SIG-M5 treated with dmso at 0.1 percent for 504 hours (cell line): Measurements from ENCODE around the gene VPS26B.
A peak's percentile ranks its signal among the peaks of the same experiment; 100 is the strongest.
"Not testable (repeated sequence)": the region's sequence is repeated elsewhere in the genome, so short reads cannot be mapped to it uniquely, and the experiment has no call there.

ENCODE experiments used
- DNase-seq: peaks from one replicate; lab custom pipeline; 2025; ENCODE audit not compliant: unreplicated experiment; lab: John Stamatoyannopoulos, UW

The VPS26B gene

DNA sequence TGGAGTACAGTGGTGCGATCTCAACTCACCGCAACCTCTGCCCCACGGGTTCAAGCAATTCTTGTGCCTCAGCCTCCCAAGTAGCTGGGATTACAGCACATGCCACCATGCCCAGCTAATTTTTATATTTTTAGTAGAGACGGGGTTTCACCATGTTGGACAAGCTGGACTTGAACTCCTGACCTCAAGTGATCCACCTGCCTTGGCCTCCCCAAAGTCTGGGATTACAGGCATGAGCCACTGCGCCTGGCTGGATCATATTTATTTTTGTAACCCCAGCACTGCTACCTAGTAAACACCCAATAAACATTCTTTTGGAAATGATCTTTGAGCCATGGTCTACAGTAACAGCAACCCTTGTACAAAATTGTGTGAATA lies 30.7 kb downstream of the VPS26B start:
- not testable (repeated sequence) for DNase-seq

DNA sequence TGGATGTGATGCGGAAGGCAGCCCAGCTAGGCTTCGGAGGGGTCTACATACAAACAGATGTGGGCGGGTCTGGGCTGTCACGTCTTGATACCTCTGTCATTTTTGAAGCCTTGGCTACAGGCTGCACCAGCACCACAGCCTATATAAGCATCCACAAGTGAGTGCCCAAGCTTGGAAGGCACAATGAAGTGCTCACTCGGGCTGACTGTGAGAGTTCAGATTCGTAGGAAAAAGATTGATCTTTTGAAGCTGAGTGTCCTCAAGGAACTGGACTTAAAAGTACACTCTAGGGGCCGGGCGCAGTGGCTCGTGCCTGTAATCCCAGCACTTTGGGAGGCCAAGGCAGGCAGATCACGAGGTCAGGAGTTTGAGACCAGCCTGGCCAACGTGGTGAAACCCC lies 32.6 kb downstream of the VPS26B start:
- DNase-seq, result no peak

DNA sequence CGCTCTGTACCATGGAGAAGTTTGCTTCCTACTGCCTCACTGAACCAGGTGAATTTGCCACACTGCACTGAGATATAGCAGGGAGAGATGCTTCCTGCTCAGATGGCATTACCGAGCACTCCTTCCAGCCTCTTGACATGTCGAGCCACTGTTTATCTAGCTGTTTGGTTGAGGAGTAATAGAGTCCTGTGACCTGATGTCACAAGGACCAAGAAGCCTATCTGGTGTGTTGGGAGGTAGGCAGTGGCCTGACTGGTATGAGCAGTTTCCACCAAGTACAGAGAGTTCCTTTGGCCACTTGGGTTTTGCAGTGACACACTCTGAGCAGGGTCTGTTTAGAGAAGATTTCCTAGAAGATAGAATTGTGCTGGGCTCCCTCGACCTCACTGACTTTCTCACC lies 34.1 kb downstream of the VPS26B start:
- no peak for DNase-seq

DNA sequence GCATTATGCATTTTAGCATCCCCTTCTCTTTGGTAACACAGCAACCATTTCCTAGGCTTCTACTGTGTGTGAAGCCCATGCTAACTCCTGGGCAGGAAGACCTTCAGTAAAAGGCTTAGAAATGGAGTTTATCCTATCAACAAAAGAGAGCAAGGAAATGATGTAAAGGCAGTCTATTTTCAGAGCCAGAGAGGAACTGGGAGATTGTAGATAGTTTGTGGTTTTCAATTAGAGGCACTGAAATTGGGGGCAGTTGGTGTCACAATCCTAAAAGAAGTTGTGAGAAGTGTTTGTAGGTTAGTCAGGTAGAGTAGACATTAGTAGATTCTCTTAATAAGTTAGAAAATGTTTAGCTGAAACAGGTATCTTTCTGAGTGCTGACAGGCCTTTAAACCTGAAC lies 36.0 kb downstream of the VPS26B start:
- DNase-seq, result peak; percentile 69

DNA sequence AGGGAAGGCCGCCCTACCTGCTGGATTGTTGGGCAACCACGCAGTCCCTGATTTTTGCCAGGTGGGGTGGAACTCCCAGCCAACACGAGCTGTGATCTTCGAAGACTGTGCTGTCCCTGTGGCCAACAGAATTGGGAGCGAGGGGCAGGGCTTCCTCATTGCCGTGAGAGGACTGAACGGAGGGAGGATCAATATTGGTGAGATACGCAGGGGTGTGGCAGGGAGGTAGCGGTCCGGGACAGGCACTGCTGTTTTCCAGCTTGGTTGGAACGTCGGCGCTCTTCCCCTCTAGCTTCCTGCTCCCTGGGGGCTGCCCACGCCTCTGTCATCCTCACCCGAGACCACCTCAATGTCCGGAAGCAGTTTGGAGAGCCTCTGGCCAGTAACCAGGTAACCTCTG lies 36.5 kb downstream of the VPS26B start:
- no peak for DNase-seq

DNA sequence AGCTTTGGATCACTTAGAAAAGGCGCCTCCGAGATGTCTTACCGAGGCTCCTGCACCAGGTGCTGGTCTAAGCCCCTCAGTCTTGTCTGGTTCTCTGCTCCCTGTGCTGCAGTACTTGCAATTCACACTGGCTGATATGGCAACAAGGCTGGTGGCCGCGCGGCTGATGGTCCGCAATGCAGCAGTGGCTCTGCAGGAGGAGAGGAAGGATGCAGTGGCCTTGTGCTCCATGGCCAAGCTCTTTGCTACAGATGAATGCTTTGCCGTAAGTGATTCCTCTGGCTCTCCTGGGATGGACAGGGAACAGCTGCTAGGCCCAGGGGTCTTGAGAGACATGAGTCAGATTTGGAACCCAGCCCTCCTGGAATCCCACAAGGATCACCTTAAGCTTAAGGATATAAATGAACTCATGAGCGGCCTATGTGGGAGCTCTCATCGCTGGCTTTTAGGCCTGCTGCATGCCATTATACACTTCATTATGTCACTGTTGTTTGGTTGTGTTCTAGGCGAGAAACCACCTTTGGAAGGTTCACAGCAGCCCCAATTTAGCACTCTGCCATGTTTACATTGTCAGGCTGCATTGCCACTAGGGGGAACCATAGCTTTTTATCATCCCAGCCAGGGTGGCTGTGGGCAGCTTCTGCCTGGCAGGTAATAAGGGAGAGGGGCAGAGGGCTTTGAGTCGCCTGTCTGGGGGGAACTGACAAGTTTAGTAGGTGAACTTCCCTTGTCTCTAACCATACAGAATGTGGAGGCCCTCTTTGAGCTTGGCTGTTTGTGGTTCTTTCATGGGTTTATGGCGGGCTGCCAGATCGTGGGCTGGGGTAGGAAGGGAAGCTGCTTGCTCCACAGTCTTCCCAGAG lies 37.4 kb downstream of the VPS26B start:
- peak; percentile 6 for DNase-seq

DNA sequence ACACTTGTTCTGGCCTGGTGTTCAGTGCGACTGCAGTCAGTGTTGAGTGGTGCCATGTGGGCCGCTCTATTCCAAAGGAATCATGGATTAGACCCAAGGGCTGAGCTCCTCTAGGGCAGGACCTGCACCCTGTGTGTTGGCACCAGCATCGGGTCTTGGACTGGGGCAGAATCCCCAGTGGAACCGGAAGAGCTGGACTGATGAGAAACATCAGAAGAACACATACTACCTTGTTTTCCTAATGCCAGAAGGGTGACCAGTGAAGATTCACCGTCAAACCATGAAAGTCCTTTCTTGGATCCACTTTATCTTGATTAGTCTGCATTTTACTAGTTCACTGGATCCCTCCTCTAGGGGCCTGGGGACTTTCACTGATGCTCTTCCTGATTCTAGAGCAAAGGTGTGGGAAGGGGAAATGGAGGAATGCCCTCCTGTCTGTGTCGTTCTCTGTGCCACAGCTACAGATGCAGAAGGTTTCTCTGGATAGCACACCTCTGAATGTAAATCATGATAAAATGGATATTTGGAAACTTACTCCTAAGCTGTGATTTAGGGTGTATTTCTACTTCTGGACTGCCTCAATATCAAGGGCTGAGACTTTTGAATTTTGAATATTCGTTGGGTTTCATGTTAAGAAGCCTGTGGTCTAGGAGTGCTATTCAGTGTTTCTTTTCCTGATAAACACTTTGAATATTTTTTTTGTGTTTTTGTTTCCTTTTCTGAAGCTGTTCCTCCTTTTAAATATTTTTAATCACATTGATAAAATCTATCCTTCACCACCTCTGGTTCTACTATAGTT lies 40.7 kb downstream of the VPS26B start:
- DNase-seq, result no peak

DNA sequence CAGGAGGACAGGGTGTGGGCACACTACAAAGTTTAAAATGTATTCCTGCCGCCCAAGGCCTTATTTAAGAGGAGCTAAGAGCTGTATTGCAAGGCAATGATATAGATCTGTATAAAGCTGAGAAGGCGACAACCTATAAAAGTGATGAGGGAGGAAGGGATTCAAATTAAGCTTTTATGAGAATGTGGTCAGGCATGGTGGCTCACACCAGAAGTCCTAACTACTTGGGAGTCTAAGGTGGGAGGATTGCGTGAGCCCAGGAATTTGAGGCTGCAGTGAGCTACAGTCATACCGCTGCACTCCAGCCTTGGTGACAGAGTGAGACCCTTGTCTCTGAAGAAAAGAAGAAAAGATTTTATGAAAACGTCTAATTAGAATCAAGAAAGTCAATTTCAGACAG lies 42.0 kb downstream of the VPS26B start:
- DNase-seq, result no peak

DNA sequence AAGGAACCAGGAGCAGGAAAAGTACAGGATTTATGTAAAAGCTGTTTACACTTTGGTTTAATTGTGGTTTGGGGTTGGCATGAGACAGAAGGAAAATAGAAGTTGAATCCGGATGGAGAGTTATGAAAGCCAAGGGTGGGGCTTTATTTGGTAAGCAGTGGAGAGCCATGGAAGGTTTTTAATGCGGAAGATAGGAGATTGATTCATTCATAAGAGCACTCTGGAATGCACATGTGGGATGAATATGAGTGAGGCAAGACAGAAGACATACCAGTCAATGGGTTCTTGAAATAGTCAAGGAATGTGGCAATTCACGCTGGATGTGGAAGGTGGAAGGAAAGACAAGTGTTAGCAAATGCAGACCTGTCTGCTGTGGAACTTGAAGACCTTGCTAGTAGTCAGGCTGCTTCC lies 42.4 kb downstream of the VPS26B start:
- peak; percentile 15 for DNase-seq

DNA sequence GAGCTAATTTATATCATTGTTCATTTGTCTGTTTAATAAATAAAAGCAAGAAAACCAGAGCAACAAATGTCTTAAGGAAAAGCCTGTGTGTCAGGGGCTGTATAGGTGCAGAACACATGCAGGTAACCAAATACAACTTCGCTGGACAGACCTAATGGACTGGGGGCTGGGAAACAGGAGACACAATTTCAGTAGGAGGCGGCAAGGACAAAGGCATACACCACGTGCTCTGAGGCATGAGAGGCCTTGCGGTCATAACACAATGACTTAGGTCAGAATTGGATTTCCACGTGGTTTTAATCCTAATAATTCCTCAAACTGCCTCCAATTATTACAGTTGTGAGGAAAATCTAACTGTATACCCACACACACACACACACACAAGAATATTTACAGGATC lies 43.0 kb downstream of the VPS26B start:
- DNase-seq, result no peak

DNA sequence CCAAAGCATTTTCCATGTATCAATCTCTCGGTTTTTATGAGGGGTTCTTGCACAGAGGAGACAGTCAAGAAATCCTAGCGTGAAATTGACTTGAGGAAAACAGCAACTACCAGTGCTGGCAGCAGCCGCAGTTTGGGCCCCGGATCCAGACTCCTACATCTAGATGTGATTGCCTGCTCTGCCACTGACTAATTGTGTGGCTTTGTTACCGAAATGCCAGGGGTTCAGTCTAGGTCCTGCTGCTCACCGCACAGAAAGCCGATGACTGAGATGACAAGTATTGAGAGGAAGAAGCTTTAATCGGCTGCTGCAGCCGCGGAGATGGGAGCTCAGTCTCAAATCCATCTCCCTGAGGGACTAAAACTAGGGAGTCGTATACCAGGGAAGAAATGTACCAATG lies 43.5 kb downstream of the VPS26B start:
- no peak for DNase-seq

DNA sequence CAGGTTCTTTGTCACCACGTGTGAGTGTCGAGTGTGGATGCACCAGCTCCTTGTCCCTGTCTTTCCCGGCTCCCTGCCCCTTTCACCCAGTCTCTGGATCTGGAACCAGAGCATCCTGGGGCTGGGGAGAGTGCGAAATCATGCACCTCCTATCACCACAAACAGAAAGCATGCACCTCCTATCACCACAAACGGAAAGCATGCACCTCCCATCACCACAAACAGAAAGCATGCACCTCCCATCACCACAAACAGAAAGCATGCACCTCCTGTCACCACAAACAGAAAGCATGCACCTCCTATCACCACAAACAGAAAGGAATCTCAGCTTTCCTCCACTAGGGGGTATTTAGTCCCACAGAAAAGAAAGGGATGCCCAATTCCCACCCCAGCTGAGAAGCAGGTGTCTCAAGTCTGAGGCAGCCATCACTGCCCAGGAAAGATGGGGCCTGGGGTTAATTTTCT lies 45.8 kb downstream of the VPS26B start:
- DNase-seq, result no peak

DNA sequence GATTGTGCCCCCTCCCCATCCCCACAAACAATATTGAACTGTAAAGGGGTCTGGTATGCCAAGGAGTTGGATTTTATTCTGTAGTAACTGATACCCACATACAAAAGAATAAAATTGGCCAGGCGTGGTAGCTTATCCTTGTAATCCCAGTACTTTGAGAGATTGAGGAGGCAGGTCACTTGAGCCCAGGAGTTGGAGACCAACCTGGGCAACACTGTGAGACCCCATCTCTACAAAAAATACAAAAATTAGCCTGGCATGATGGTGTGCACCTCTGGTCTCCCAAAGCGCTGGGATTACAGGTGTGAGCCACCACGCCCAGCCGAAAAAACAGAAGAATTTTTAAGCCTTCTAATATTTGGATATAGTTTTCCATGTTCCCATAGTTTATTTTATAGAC lies 47.5 kb downstream of the VPS26B start:
- DNase-seq, result no peak

DNA sequence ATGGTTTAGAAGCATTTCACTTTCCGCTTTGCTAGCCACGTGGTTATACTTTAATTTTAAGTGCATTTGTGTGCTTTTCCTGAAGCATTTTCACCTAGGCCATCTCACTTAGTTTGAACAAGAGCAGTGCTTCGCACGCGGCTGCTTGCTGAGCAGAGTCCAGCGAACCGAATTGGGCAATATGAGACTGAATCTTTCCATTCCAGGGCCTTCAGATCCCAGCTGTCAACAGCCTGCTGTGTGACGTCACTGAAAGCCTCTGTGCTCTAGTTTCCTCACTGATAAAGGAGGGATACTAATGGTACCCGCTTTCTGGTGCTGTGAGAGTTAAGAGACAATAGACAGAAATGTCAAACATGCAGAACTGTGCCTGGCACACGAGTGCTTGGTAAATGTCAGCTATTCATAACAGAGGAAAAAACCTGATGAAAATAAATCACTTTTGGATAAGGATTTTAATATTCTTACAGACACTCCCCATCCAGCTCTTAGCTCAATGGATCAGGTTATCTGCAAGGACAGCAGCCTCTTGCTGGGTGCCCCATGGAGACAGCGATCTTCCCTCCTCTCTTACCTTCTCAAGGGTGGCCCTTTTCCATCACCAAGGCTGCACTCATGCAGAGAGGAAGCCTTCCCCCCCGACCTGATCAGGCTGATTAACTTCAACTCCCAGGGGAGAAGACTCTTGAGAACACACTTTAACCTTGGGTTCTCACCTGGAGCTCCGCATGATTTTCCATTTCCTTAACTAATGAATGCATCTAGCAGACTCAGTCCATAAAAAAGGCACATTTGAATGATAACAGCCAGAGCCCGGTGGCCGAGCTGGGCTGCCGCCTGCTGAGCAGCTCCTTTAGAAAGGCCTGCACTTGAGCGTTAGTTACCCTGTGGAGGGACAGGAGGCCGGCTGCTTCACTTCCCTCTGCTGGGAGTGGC lies 48.2 kb downstream of the VPS26B start:
- no peak for DNase-seq

DNA sequence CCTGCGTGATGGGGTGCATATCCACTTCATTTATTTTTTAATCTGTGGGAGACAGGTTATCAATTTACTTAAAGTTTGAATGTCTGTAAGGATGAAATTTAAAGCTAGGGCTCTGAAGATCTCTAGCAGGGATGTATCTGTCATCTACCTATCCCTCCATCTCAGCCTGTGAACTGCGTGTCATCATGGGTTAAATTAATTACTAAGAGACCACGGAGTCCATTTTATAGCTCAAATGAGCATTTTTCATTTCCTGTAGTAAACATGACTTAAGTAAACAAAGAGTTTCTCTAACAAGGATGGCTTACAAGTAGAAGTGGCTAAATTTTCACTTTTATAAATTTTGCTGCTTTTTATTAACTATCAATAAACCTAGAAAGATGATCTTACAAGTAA lies 48.8 kb downstream of the VPS26B start:
- DNase-seq, result no peak

DNA sequence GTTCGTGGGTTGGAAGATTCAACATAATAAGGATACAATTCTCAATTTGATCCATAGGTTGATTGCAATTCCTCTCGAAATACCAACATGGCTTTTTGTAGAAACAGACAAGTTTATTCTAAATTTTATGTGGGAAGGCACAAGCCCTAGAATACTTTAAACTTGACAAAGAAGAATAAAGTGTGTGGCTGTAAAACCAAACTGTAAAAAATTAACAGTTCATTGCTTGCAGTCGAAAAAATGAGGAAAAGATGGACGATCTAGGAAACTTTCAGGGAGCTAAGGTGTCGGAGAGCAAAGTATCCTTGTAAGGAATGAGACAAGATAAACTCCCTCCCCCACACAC lies 50.7 kb downstream of the VPS26B start:
- DNase-seq, result no peak

DNA sequence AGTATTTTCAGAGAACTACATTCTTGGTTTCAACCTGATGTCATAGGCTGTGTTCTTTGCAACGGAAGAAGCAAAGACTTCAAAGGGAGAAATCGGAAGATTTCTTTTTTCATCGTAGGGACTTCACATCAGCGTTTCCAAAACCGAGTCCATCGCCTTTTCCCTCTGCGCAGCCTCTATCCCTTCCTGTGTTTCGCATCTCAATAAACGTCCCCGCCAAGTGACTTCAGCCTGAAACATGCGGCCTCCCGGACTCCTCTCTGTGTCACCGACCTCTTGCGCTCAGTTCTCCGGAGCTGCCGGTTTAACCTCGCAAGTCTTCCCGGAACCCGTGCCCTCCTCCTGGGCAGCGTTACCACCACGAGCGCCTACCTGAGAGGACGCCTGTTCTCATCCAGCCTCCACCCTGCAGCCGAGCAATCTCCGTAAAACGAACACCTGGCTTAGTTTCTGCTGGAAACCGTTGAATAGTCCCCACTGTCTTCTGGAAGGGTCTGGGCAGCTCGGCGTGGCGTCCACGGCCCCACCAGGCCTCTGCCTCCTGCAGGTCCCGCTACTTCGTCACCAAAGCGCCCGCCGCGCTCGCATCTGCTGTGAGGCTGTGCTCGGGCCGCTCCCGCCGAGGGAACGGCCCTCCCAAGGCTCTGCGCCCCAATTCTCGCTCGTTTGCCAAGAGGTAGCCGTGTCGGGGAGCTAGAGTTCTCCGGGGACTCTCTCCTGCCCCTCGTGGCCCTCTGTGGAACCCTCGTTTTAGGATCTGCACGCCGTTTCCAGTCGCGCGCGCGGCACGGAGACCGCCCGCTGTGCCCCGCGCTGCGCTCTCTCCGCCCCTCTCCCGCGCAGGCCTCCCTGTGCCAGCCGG lies 51.3 kb downstream of the VPS26B start, which contains the start of gene GLB1L3:
TSS of gene GLB1L3 (plus strand) at position 846 of the 862 bp plus-strand sequence. CDS start 362 bp downstream, outside the sequence.
- DNase-seq, result peak; percentile 5

DNA sequence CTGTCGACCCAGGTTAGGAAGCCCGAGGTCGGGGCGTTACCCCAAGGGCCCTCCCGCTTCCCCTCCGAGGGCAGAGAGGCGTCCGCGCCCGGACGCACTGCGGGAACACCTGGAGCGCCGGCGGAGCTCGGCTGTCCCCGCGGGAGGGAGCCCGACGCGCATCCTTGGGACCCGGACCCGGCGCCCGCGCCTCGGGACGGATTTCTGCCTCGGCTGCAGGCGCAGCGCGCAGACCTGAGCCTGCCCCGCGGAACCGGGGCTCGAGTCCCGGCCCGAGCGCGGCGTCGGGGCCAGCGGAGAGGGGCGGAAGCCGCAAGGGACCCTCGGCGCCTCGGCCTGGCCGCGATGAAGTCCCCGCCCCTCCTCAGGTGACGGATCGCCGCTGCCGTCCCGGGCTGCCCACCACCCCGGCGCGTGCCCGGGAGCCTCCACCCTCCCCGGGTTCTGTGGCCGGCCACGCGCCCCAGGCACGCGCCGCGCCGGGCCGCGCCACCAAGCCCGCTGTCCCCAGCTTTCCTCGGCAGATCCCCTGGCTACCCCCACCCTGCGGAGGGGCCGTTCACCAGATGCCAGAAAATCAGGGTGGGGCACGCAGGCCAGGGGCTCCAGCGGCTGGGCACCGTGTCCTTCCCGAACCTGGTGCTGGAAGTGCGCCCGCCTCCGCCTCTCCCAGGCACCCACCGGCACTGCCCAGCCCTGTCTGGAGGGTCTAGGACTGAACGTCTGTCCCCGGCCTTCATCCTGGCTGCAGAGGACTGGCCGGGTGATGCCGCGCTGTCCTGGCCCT lies 52.1 kb downstream of the VPS26B start:
- DNase-seq, result no peak
